AG04449 (cell line): ENCODE data around the gene COL17A1.

Source experiments
- CTCF ChIA-PET: fragments of 350-600 bp; formaldehyde crosslinking; extraction: SDS; loops from one replicate; lab custom pipeline; 2021; ENCODE audit warnings: antibody characterized with exemption; lab: Yijun Ruan, JAX
- POLR2A ChIA-PET: fragments of 400-600, 350-600 bp; formaldehyde crosslinking; extraction: SDS; loops from one replicate; lab custom pipeline; 2020; ENCODE audit warnings: antibody characterized with exemption, inconsistent platforms; lab: Yijun Ruan, JAX
- DNase-seq: peaks from one replicate; pipeline ENCODE4 v3.0.0-alpha.2; 2010; ENCODE audit warnings: low read depth, low spot score
- H3K4me3 ChIP-seq: 2 replicates; pipeline ENCODE4 v1.5.1; 2011; ENCODE audit warnings: low read depth, mild to moderate bottlenecking, control low read depth, low read length
- CTCF ChIP-seq: IDR thresholded peaks from one replicate; pipeline ENCODE4 v1.5.1; 2011; ENCODE audit warnings: mild to moderate bottlenecking, moderate library complexity, low read length, control low read depth, inconsistent platforms; ENCODE audit not compliant: insufficient read depth; ENCODE audit errors: missing control alignments

COL17A1 gene

GRCh38 chr10:104040862-104041789 is 44.6 kb downstream of the COL17A1 start:
- no peak overlapping the region for H3K4me3 ChIP-seq
- ChIA-PET CTCF (interaction anchor here (0.7 to 1.9 kb wide), 5 partner anchors 9 to 170 kb away, joined by 3 to 7 read pairs (median 5); partner anchors contain the start of gene SFR1), POLR2A (no interaction called here)
- DNase-seq = no peak
- no peak for TF ChIP-seq CTCF

GRCh38 chr10:104040382-104040781 is 45.3 kb downstream of the COL17A1 start:
- DNase-seq = no peak
- ChIA-PET POLR2A (no interaction called here), CTCF (interaction anchor here (0.9 to 1.0 kb wide), 2 partner anchors 81 to 150 kb away, joined by 3 to 5 read pairs; partner anchors contain the start of gene SFR1)
- H3K4me3 ChIP-seq = no peak overlapping the region
- TF ChIP-seq CTCF = no peak

GRCh38 chr10:104038958-104039752 is 46.5 kb downstream of the COL17A1 start:
- POLR2A ChIA-PET = no interaction called here
- no peak for TF ChIP-seq CTCF

GRCh38 chr10:104038537-104038936 is 47.1 kb downstream of the COL17A1 start:
- no peak overlapping the region for H3K4me3 ChIP-seq
- POLR2A ChIA-PET = no interaction called here
- CTCF ChIA-PET = interaction anchor here (0.7 to 2.4 kb wide), 4 partner anchors 10 to 154 kb away, joined by 3 to 15 read pairs (median 4); partner anchors contain the start of gene SFR1
- TF ChIP-seq CTCF = no peak
- no peak for DNase-seq

More at GRCh38 chr10:104038958-104039752, 46.5 kb downstream of the COL17A1 start:
- CTCF ChIA-PET = interaction anchor here (0.9 to 1.9 kb wide), 3 partner anchors 11 to 154 kb away, joined by 3 to 4 read pairs (median 4); no protein-coding TSS in a partner anchor
- no peak for DNase-seq
- H3K4me3 ChIP-seq = no peak overlapping the region

GRCh38 chr10:104037261-104037951 is 48.3 kb downstream of the COL17A1 start:
- ChIA-PET CTCF (interaction anchor here (0.7 to 2.4 kb wide), 5 partner anchors 8 to 152 kb away, joined by 3 to 15 read pairs (median 4); partner anchors contain the start of gene SFR1), POLR2A (interaction anchor here (0.8 kb wide), 1 partner anchor 84 kb away, joined by 3 read pairs; the partner anchor contains the start of gene SFR1)
- H3K4me3 ChIP-seq = no peak overlapping the region
- DNase-seq = no peak
- TF ChIP-seq CTCF = no peak
